HG03280 (cell line): Measurements from ENCODE around the gene DUS1L.

Experiments used
- ATAC-seq: cut with Tn5 transposase; IDR thresholded peaks from one replicate; pipeline ENCODE4 v1.9.1; 2021; ENCODE audit warnings: mild to moderate bottlenecking, moderate library complexity; ENCODE audit not compliant: unreplicated experiment

The DUS1L gene

GRCh38 chr17:82088838-82089722 lies 23.5 kb upstream of the DUS1L start:
- ATAC-seq: no peak

- no peak for ATAC-seq
Observed at GRCh38 chr17:82087961-82088837, 22.6 kb upstream of the DUS1L start.

DNA sequence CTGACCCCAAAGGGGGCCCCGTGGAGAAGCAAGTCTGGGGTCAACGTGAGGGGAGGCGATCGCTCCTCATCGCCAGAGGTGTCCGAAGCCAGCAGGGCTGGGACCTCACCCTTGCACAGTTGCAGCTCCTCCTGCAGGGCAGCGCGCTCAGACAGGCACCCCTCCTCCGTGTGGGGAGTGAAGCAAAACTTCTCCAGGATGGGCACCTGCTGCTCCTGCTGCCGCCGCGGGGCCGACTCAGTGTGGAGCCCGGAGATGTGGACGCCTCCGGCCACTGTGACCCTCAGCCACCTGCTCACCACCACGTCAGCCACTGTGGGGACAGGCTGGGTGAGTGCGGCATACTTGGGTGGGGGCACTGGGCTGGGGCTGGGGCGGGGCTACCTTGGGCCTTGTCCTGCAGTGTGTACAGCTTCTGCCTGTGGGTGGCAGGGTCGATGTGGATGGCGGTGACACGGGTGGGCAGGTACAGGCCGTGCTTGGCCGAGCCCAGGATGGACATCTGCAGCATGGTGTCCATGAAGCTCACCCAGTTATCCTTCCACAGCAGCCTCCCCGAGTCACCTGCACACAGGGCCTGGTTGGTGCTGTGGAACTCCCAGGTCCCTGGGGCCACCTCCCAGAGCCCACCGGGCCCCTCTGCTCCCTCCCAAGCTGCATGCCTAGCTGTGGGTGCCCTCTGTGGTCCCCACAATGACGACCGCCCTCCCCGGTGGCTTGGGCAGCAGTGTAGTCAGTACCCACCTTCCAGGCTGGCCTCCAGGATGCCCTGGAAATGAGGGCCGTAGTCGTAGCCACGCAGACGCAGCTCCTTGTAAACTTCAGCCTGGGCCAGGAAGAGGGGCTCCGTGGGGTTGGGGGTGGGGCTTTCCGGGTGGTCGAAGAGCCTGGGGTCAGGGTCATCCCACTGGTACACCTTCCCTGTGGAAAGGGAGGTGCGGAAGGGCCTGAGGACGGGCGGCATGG lies 21.6 kb upstream of the DUS1L start:
- ATAC-seq: no peak

GRCh38 chr17:82085931-82086764 lies 20.5 kb upstream of the DUS1L start:
- ATAC-seq: no peak

- no peak for ATAC-seq
Observed at GRCh38 chr17:82085031-82085861, 19.6 kb upstream of the DUS1L start.

GRCh38 chr17:82084373-82085030 lies 18.9 kb upstream of the DUS1L start:
- no peak for ATAC-seq

DNA sequence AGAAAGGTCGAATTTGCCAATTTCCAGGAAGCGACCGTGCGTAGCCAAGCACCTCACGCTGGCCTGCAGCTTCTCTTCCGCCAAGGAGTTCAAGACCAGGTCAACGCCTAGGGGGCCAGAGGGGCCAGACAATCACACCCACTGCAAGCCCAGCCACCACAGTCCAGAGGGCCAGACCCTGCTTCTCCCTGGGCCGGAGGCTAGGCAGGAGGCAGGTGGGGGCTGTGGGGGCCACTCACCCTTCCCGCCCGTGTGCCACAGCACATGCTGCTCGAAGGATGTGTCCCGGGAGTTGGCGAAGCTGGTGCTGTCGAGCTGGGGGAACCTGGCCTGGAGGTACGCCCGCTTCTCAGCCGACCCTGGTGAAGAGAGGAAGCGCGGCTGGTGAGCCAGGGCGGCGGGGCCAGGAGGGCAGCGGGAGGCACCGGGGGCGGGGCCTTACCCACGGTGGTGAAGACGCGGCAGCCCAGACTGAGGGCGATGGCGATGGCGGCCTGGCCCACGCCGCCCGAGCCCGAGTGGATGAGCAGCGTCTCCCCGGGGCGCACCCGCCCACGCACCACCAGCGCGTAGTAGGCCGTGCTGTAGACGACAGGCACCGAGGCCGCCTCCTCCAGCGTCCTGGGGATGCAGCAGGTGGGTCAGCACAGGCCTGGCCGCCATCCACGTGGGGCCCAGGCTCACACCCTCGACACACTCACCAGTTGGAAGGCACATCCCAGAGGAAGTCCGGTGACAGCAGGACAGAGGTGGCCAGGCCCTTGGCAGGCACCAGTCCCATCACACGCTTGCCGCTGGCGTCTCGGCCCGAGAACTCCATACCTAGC lies 18.1 kb upstream of the DUS1L start:
- no peak for ATAC-seq

DNA sequence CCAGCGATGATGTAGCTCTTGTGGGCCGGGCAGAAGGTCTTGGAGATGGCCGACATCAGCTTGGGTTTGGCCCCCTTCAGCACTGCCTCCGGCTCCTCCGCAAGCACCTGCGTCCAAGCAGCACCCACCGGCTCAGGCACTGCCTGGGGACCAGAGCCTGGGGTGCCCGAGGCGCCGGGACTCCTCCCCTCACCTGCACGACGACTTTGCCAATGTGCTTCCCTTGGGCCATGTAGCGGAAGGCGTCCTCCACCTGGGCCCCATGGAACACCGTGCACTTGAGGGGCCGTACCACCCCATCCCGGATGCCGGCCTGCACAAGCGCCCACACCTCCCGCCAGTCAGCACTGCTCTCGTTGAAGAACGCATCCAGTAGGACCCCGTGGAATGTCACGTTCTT lies 17.4 kb upstream of the DUS1L start:
- ATAC-seq: no peak

DNA sequence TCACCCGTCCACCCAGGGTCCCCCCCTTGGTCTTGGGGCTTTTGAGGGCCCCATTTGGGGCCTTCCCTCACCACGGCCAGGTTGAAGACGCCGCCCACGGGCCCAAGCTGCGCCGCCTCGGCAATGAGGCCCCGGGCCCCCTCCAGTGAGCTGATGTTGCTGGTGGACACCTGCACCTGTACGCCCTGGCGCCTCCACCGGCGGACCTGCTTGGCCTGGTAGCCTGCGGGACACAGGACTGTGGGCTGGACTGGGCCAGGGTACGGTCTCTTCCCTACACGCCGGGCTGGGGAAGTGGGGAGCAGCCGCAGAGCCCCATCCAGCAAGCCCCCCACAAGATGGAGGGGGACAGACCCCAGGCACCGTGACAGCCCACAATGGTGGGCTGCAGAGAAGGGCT lies 16.9 kb upstream of the DUS1L start:
- no peak for ATAC-seq

DNA sequence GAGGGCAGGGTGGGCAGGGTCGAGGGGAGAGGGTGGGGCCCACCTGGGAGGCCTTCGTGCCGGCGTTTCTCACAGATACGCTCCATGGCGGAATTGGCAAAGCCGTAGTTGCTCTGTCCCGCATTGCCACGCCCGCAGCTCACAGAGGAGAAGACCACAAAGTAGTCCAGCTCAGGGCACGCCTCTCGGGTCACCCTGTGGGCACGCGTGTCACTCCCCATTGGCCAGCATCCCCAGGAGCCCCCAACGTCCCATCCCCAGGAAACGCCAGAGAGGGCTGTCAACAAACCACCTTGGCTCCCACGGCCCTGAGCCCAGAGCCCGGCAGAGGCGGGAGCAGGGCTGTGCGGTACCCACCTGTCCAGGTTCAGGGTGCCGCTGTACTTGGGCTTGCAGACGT lies 16.4 kb upstream of the DUS1L start:
- no peak for ATAC-seq

GRCh38 chr17:82081546-82081945 lies 15.9 kb upstream of the DUS1L start:
- ATAC-seq: no peak

GRCh38 chr17:82080789-82081464 lies 15.3 kb upstream of the DUS1L start:
- no peak for ATAC-seq

DNA sequence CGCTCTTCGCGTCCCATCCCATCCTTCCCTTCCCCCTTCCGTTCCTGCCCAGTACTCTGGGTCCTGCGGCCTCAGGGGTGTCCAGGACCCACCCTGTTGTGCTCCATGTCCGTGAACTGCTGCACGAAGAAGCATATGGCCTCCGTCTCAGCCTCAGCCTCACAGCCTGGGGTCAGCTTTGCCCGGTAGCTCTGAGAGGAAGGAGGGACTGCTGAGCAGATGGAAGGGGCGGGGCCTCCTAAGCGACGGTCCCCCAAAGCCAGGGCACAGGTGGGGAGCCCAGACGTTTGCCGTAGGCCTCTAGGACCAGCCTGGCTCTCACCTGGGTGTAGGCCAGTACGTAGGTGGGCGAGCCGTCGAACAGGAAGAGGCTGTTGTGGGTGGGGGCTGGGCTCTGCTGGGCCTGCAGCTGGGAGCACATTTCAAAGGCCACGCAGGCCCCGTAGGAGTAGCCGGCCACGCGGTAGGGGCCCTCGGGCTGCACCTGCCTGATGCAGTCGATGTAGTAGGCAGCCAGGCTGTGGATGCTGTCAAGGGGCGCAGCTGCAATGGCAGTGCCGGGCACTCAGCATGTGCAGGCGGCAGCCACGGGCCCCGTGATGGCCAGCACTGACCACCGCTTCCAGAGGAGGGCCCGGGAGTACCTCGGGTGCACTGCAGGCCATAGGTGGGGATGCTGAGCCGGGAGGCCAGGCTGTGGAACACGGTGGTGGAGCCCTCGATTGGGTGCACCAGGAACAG lies 14.6 kb upstream of the DUS1L start:
- no peak for ATAC-seq

GRCh38 chr17:82079001-82079677 lies 13.5 kb upstream of the DUS1L start:
- no peak for ATAC-seq

DNA sequence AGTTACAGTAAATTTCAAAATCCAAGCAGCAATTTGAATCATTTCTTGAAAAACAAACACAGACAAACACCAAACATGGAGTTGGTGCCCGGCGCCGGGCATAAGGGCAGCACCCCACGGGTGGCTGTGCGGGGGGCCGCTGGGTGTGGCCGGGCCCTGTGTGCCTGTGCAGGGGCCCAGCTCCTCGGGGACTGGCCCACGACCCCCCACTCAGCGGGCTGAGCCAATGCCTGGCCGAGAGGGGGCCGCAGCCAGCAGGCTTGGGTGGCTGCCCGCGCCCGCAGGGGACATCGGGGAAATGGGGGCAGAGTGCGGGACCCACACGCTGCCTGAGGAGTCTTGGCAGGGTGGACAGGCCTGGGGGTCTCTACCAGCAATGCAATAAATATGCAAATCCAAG lies 12.8 kb upstream of the DUS1L start:
- ATAC-seq: no peak
